ENCODE results near the gene FGF11.

GRCh38 chr17:7437950-7438614 is 1.2 kb upstream of the FGF11 start:
- TF ChIP-seq POLR2A (IDR thresholded peaks at IDR 0.05): no peak
- no peak for TF ChIP-seq CTCF (IDR thresholded peaks at IDR 0.05)

Measured in ovary (tissue), 3 donors.